HepG2 (cell line): ENCODE measurements around the gene ZFP36L2. TPM values are rescaled to one million over a fixed set of nuclear protein-coding genes. Genes with fewer than 3 reads are reported as not detected.

Experiments used
- DNMT1 ChIP-seq: sonication (generic); formaldehyde crosslinking; IDR thresholded peaks from 2 replicates; pipeline ENCODE4 v1.5.1; 2020; ENCODE audit warnings: mild to moderate bottlenecking, missing genetic modification reagents
- E2F1 ChIP-seq: sonication (generic); formaldehyde crosslinking; IDR thresholded peaks from 2 replicates; pipeline ENCODE4 v1.5.0; 2020; ENCODE audit warnings: missing genetic modification reagents
- FOXK1 ChIP-seq: sonication (generic); formaldehyde crosslinking; IDR thresholded peaks from 2 replicates; pipeline ENCODE4 v1.4.0; 2020; ENCODE audit warnings: low read depth, missing genetic modification reagents, borderline replicate concordance
- FOXP4 ChIP-seq: sonication (generic); formaldehyde crosslinking; IDR thresholded peaks from 2 replicates; pipeline ENCODE4 v1.4.0; 2020; ENCODE audit warnings: missing genetic modification reagents
- GTF3A ChIP-seq: sonication (generic); formaldehyde crosslinking; conservative IDR thresholded peaks from 2 replicates; pipeline ENCODE4 v1.4.0; 2020; ENCODE audit warnings: mild to moderate bottlenecking, missing genetic modification reagents
- KLF11 ChIP-seq: IDR thresholded peaks from 2 replicates; pipeline ENCODE4 v1.6.1; 2016; ENCODE audit warnings: missing compliant biosample characterization
- KMT2B ChIP-seq: IDR thresholded peaks from 2 replicates; pipeline ENCODE4 v1.6.1; 2016; ENCODE audit warnings: missing genetic modification reagents, missing compliant biosample characterization
- MBNL3 ChIP-seq: fragments of 250-450 bp; sonication (Bioruptor Pico); conservative IDR thresholded peaks from 2 replicates; pipeline ENCODE4 v1.8.0; 2022; ENCODE audit warnings: mild to moderate bottlenecking, inconsistent platforms
- NONO ChIP-seq, 2 experiments: fragments of 450-650 bp in 1 of 2; sonication (generic) in 1 of 2; formaldehyde crosslinking in 1 of 2; IDR thresholded peaks in 1 of 2; conservative IDR thresholded peaks in 1 of 2; 2 replicates each; pipeline versions ENCODE4 v1.6.1 to v1.8.0; 2017 to 2022; ENCODE audit warnings: mild to moderate bottlenecking in 1 of 2, missing genetic modification reagents in 1 of 2, moderate library complexity in 1 of 2
- SIX1 ChIP-seq: sonication (generic); formaldehyde crosslinking; IDR thresholded peaks from 2 replicates; pipeline ENCODE4 v1.4.0; 2020; ENCODE audit warnings: missing genetic modification reagents, borderline replicate concordance
- ZBED4 ChIP-seq: sonication (generic); formaldehyde crosslinking; IDR thresholded peaks from 2 replicates; pipeline ENCODE4 v1.4.0; 2020; ENCODE audit warnings: missing genetic modification reagents, borderline replicate concordance
- ZNF737 ChIP-seq: sonication (generic); formaldehyde crosslinking; IDR thresholded peaks from 2 replicates; pipeline ENCODE4 v1.5.0; 2020; ENCODE audit warnings: missing genetic modification reagents, mild to moderate bottlenecking, borderline replicate concordance
- ZNF784 ChIP-seq: sonication (generic); formaldehyde crosslinking; IDR thresholded peaks from 2 replicates; pipeline ENCODE4 v1.5.1; 2020; ENCODE audit warnings: missing genetic modification reagents, mild to moderate bottlenecking, borderline replicate concordance
- ZSCAN29 ChIP-seq: sonication (generic); formaldehyde crosslinking; conservative IDR thresholded peaks from 2 replicates; pipeline ENCODE4 v1.4.0; 2020; ENCODE audit warnings: mild to moderate bottlenecking, missing genetic modification reagents
- polyA plus RNA-seq, 8 experiments: library from polyadenylated mRNA; depleted of rRNA in 3 of 8; stranded (reverse) in 7 of 8; unstranded in 1 of 8; fragments of >200 nt; fragmentation: Illumina TruSeq in 4 of 8; extraction: Trizol in 4 of 8; gene quantifications; 2 replicates each; pipeline versions ENCODE4 v1.2.1 to v1.2.3, GENCODE V29; 2011 to 2016; ENCODE audit warnings: low read depth in 4 of 8, missing spikeins in 1 of 8, mixed read lengths in 1 of 8; ENCODE audit not compliant: insufficient read depth in 1 of 8
- total RNA-seq, 5 experiments: library from RNA; depleted of rRNA; stranded (reverse); fragments of >200 nt; fragmentation: Illumina TruSeq; extraction: Trizol; gene quantifications; 2 replicates each; pipeline ENCODE4 v1.2.3, GENCODE V29; 2016; ENCODE audit warnings: low read depth in 1 of 5
- TF ChIP-seq, protein P1 (sequence below): sonication (generic); formaldehyde crosslinking; conservative IDR thresholded peaks from 2 replicates; pipeline ENCODE4 v1.8.1; 2023; ENCODE audit warnings: missing genetic modification reagents
- TF ChIP-seq, protein P2 (sequence below): sonication (generic); formaldehyde crosslinking; IDR thresholded peaks from 2 replicates; pipeline ENCODE4 v1.8.0; 2022; ENCODE audit warnings: missing genetic modification reagents, low read depth, mild to moderate bottlenecking, borderline replicate concordance

Gene ZFP36L2
- total and polyA plus RNA-seq, 2 of the 13 experiments (the other 11 are each of a cell fraction or from before 2014, with no cell fraction given) = 11.2 to 21.8 TPM

DNA sequence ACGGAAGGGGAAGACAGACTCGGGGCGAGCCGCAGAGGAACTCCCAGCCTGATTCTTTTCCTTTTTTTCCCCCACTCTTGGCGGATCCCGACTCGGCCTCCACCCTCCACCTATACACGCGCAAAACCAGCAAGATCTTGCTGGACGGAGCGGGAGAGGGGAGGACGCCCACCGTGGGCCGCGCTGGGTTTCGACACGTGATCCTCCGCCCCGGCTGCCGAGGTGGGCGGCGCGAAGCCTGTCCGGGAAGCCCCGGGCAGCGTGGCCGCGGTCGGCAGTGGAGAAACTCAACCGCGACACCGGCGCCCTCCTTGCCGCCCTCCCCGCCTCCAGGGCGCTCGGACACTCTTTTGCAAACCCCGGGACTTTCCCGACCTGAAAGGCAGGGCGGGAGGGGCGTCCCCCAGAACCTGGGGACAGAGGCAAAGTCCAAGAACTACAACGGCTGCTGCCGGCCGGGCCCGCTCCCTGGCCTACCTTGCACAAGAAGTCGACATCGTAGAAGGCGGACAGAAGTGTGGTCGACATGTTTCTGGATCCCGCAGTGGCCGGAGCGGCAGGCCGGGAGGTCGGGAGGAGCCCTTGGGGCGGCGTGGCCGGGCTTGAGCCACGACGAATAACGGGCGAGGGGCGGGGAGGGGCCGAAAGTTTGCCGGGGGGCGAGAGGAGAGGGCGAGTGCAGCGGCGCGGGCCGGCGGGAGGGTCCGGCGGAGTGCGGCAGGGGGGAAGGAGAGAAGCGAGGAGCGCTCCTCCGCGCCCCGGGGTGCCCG lies 433 bp downstream of the ZFP36L2 start (continued):
- no peak for TF ChIP-seq FOXP4 (CRISPR knock-in tag)
- TF ChIP-seq ZBED4 (CRISPR knock-in tag) = peak; percentile 60
- TF ChIP-seq KLF11 (CRISPR knock-in tag) = no peak
- TF ChIP-seq ZNF737 (CRISPR knock-in tag) = no peak
- TF ChIP-seq KMT2B = no peak; the same call in none of the 2 replicates
- TF ChIP-seq, protein P1, sequence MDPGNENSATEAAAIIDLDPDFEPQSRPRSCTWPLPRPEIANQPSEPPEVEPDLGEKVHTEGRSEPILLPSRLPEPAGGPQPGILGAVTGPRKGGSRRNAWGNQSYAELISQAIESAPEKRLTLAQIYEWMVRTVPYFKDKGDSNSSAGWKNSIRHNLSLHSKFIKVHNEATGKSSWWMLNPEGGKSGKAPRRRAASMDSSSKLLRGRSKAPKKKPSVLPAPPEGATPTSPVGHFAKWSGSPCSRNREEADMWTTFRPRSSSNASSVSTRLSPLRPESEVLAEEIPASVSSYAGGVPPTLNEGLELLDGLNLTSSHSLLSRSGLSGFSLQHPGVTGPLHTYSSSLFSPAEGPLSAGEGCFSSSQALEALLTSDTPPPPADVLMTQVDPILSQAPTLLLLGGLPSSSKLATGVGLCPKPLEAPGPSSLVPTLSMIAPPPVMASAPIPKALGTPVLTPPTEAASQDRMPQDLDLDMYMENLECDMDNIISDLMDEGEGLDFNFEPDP (CRISPR knock-in tag) = no peak
- no peak; the same call in 1 of the 2 replicates for TF ChIP-seq ZSCAN29 (CRISPR knock-in tag)
- TF ChIP-seq GTF3A (CRISPR knock-in tag) = no peak
- peak; percentile 23; the same call in 1 of the 2 replicates for TF ChIP-seq ZNF784
- TF ChIP-seq, protein P2, sequence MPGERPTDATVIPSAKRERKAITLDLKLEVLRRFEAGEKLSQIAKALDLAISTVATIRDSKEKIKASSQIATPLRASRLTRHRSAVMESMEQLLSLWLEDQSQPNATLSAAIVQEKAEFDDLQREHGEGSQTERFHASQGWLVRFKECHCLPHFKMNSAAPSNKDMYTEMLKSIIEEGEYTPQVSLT (CRISPR knock-in tag) = no peak; the same call in 1 of the 2 replicates
- peak; percentile 15; the same call in 1 of the 2 replicates for TF ChIP-seq FOXK1 (CRISPR knock-in tag)
- no peak for TF ChIP-seq DNMT1 (CRISPR knock-in tag)
- TF ChIP-seq MBNL3 (CRISPR knock-in tag) = no peak
- TF ChIP-seq E2F1 (CRISPR knock-in tag) = no peak
- TF ChIP-seq SIX1 (CRISPR knock-in tag) = no peak
- TF ChIP-seq NONO (IDR thresholded peaks at IDR 0.05) = no peak
- TF ChIP-seq NONO (CRISPR knock-in tag; conservative IDR thresholded peaks at IDR 0.05) = peak; percentile 84
